CD14-positive monocyte (primary cell): Measurements from ENCODE around the gene MRPS27. TPM values are rescaled to one million over a fixed set of nuclear protein-coding genes. Genes with fewer than 3 reads are reported as not detected.

Source experiments
- DNase-seq, 3 donors: peaks; one replicate each; pipeline ENCODE4 v3.0.0-alpha.2; 2011 to 2022
- H2AFZ ChIP-seq: 2 replicates; pipeline ENCODE4 v1.6.0; 2012; ENCODE audit warnings: mild to moderate bottlenecking, low read depth, low read length, inconsistent platforms; ENCODE audit not compliant: insufficient read depth, poor library complexity, severe bottlenecking
- H3K27ac ChIP-seq, 2 donors: 1 replicate in 1 of 2; 2 replicates in 1 of 2; pipeline ENCODE4 v1.5.1; 2012 to 2013; ENCODE audit warnings: low read length in 2 of 2, control low read depth in 1 of 2, inconsistent platforms in 1 of 2, low read depth in 1 of 2, mild to moderate bottlenecking in 1 of 2
- H3K27me3 ChIP-seq, 2 donors: one replicate each; pipeline versions ENCODE4 v1.6.0 to v1.6.1; 2011 to 2013; ENCODE audit warnings: low read length in 2 of 2; ENCODE audit not compliant: control insufficient read depth in 2 of 2, insufficient read depth in 2 of 2
- H3K36me3 ChIP-seq, 2 donors: replicated peaks in 1 of 2; 1 replicate in 1 of 2; 2 replicates in 1 of 2; pipeline versions ENCODE4 v1.5.1 to v1.6.1; 2012 to 2013; ENCODE audit warnings: low read length in 2 of 2, control low read depth in 1 of 2, inconsistent platforms in 1 of 2, mild to moderate bottlenecking in 1 of 2; ENCODE audit not compliant: insufficient read depth in 2 of 2, control insufficient read depth in 1 of 2
- H3K4me1 ChIP-seq, 2 donors: 1 replicate in 1 of 2; 2 replicates in 1 of 2; pipeline versions ENCODE4 v1.5.1 to v1.6.1; 2012 to 2013; ENCODE audit warnings: low read length in 2 of 2, control low read depth in 1 of 2, inconsistent platforms in 1 of 2, mild to moderate bottlenecking in 1 of 2, moderate library complexity in 1 of 2; ENCODE audit not compliant: insufficient read depth in 2 of 2, control insufficient read depth in 1 of 2
- H3K4me2 ChIP-seq: replicated peaks from 2 replicates; pipeline ENCODE3; 2012; ENCODE audit warnings: low read length, moderate library complexity, mild to moderate bottlenecking; ENCODE audit not compliant: poor library complexity, severe bottlenecking; ENCODE audit errors: extremely low read depth
- H3K4me3 ChIP-seq, 3 experiments: fragments of 200-600 bp in 1 of 3; sonication (generic) in 1 of 3; replicated peaks in 1 of 3; 1 replicate in 2 of 3; 2 replicates in 1 of 3; pipeline ENCODE4 v1.5.1; 2011 to 2013; ENCODE audit warnings: low read length in 3 of 3, mild to moderate bottlenecking in 3 of 3, control low read depth in 2 of 3, low read depth in 2 of 3, inconsistent platforms in 1 of 3, moderate library complexity in 1 of 3
- H3K79me2 ChIP-seq: 2 replicates; pipeline ENCODE4 v1.6.0; 2012; ENCODE audit warnings: mild to moderate bottlenecking, control low read depth, inconsistent platforms, low read length, moderate library complexity; ENCODE audit not compliant: insufficient read depth
- H3K9ac ChIP-seq: 2 replicates; pipeline ENCODE4 v1.6.0; 2017; ENCODE audit warnings: low read length, mild to moderate bottlenecking; ENCODE audit not compliant: insufficient read depth, poor library complexity, severe bottlenecking
- H3K9me3 ChIP-seq, 2 donors: replicated peaks in 1 of 2; 1 replicate in 1 of 2; 2 replicates in 1 of 2; pipeline versions ENCODE4 v1.5.1 to v1.6.1; 2012 to 2013; ENCODE audit warnings: low read length in 2 of 2, control low read depth in 1 of 2; ENCODE audit not compliant: control insufficient read depth in 1 of 2, insufficient read depth in 1 of 2
- H4K20me1 ChIP-seq: 2 replicates; pipeline ENCODE4 v1.6.0; 2012; ENCODE audit warnings: mild to moderate bottlenecking, low read length, control low read depth, moderate library complexity; ENCODE audit not compliant: insufficient read depth
- H3K27ac Mint-ChIP-seq, 7 donors: one replicate each; pipeline ENCODE4 v1.8.0; 2020; ENCODE audit warnings: mild to moderate bottlenecking in 7 of 7, mixed read lengths in 7 of 7, moderate library complexity in 6 of 7, inconsistent platforms in 2 of 7
- H3K27me3 Mint-ChIP-seq, 3 donors: one replicate each; pipeline ENCODE4 v1.8.0; 2021 to 2022; ENCODE audit warnings: low read depth in 3 of 3, mild to moderate bottlenecking in 3 of 3, mixed read lengths in 3 of 3, moderate library complexity in 3 of 3, inconsistent platforms in 1 of 3
- H3K36me3 Mint-ChIP-seq, 2 donors: one replicate each; pipeline ENCODE4 v1.8.0; 2020; ENCODE audit warnings: mixed read lengths in 2 of 2, inconsistent platforms in 1 of 2, mild to moderate bottlenecking in 1 of 2
- H3K4me1 Mint-ChIP-seq: one replicate; pipeline ENCODE4 v1.8.0; 2020; ENCODE audit warnings: mild to moderate bottlenecking, mixed read lengths
- H3K4me3 Mint-ChIP-seq, 2 donors: one replicate each; pipeline ENCODE4 v1.8.0; 2020; ENCODE audit warnings: mild to moderate bottlenecking in 2 of 2, mixed read lengths in 2 of 2, moderate library complexity in 1 of 2
- H3K9me3 Mint-ChIP-seq, 7 donors: one replicate each; pipeline ENCODE4 v1.8.0; 2020 to 2022; ENCODE audit warnings: mixed read lengths in 7 of 7, mild to moderate bottlenecking in 6 of 7, moderate library complexity in 6 of 7, inconsistent platforms in 2 of 7
- CTCF ChIP-seq: fragments of 200-600 bp; IDR thresholded peaks from one replicate; pipeline ENCODE4 v1.8.0; 2022; ENCODE audit warnings: antibody characterized with exemption, mild to moderate bottlenecking
- WGBS: methylation state at CpG from one replicate; pipeline ENCODE4 v1.1.5; 2013; ENCODE audit warnings: missing lambda C conversion rate; ENCODE audit not compliant: insufficient coverage; 5-methylcytosine and 5-hydroxymethylcytosine counted together
- intact Hi-C, 2 donors: fragments of 100-400 bp; cut with micrococcal nuclease; formaldehyde crosslinking; loops; one replicate each; pipeline versions ENCODE4 v1.15.0 to v1.15.1; 2023
- polyA plus RNA-seq, 3 donors: library from polyadenylated mRNA; depleted of rRNA in 1 of 3; unstranded in 2 of 3; stranded (reverse) in 1 of 3; fragments of 300-500 nt in 2 of 3; fragments of >200 nt in 1 of 3; fragmentation: Illumina TruSeq in 2 of 3; gene quantifications; 1 replicate in 2 of 3; 2 replicates in 1 of 3; pipeline ENCODE4 v1.2.3, GENCODE V29; 2012 to 2021

The MRPS27 gene
- polyA plus RNA-seq, 3 donors: 13.3 to 19.2 (median 15.3) TPM

DNA sequence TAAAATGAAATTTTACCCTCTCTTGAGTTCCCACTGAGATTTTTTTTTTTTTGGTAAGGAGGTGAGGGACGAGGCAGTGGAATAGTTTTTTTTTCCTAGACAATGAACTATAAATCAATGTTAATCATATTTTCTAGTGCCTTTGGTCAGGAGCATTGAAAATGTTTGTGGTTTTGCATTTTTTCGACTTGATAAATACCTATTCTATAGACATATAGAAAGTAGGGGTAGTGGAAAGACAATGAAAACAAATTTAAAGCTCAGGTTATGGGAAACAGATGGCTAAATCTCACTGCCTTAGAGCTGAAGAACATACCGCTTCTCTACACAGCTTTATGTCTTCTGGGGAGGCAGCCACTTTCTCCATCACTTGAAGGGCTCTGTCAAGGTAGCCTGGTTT is 94.3 kb downstream of the MRPS27 start:
- H3K36me3 ChIP-seq: peaks cover 48 to 94% of the 10 kb centered on the region in 2 donors
- no peaks in the 10 kb centered on the region for H3K4me1 ChIP-seq
- no peak overlapping the region for H3K4me3 ChIP-seq
- no peak overlapping the region for H2AFZ ChIP-seq
- 100% methylated on average over 1 of the region's 3 CpGs for WGBS
- no peaks in the 10 kb centered on the region for H4K20me1 ChIP-seq
- no peak for DNase-seq
- H3K9me3 ChIP-seq: no peaks in the 10 kb centered on the region
- no peak overlapping the region for H3K4me2 ChIP-seq
- H3K79me2 ChIP-seq: no peaks in the 10 kb centered on the region
- no peaks in the 10 kb centered on the region for H3K9me3 Mint-ChIP-seq
- no peak overlapping the region for H3K27ac ChIP-seq
- intact Hi-C loops: no loop called here
- H3K27ac Mint-ChIP-seq: no peak overlapping the region
- H3K9ac ChIP-seq: no peak overlapping the region
- H3K4me1 Mint-ChIP-seq: peaks cover 5% of the 10 kb centered on the region
- H3K36me3 Mint-ChIP-seq: peaks cover 75 to 80% of the 10 kb centered on the region in 2 donors
- no peak for TF ChIP-seq CTCF
- no peak overlapping the region for H3K4me3 Mint-ChIP-seq
- H3K27me3 Mint-ChIP-seq: peaks cover 0 to 2% (median 0%) of the 10 kb centered on the region in 3 donors
- H3K27me3 ChIP-seq: no peaks in the 10 kb centered on the region

GRCh38 chr5:72224946-72225463 is 95.0 kb downstream of the MRPS27 start:
- intact Hi-C loops: no loop called here

More at GRCh38 chr5:72224946-72225463, 95.0 kb downstream of the MRPS27 start:
- H3K27ac ChIP-seq: no peak overlapping the region
- H3K36me3 ChIP-seq: peaks cover 54 to 95% of the 10 kb centered on the region in 2 donors
- H3K4me3 Mint-ChIP-seq: no peak overlapping the region
- no peak overlapping the region for H3K9ac ChIP-seq
- peaks cover 0 to 2% (median 0%) of the 10 kb centered on the region in 3 donors for H3K27me3 Mint-ChIP-seq
- no peaks in the 10 kb centered on the region for H3K9me3 Mint-ChIP-seq
- H3K27ac Mint-ChIP-seq: no peak overlapping the region
- H3K79me2 ChIP-seq: no peaks in the 10 kb centered on the region
- no peak for DNase-seq
- H3K4me1 Mint-ChIP-seq: peaks cover 5% of the 10 kb centered on the region
- no peak overlapping the region for H2AFZ ChIP-seq
- peaks cover 75 to 80% of the 10 kb centered on the region in 2 donors for H3K36me3 Mint-ChIP-seq
- no peaks in the 10 kb centered on the region for H3K4me1 ChIP-seq
- no peaks in the 10 kb centered on the region for H3K9me3 ChIP-seq
- 100% methylated on average over 1 of the region's 3 CpGs for WGBS
- H3K4me3 ChIP-seq: no peak overlapping the region
- no peak overlapping the region for H3K4me2 ChIP-seq
- no peak for TF ChIP-seq CTCF
- H4K20me1 ChIP-seq: no peaks in the 10 kb centered on the region
- no peaks in the 10 kb centered on the region for H3K27me3 ChIP-seq
